Aorta (tissue), 5 donors: ENCODE results near the gene ITGAD. TPM values are rescaled to one million over a fixed set of nuclear protein-coding genes. Genes with fewer than 3 reads are reported as not detected.
A peak's percentile ranks its signal among the peaks of the same experiment; 100 is the strongest.

ENCODE experiments used
- ATAC-seq: fragments of 200-7000 bp; cut with Tn5 transposase; one replicate; pipeline ENCODE4 v1.9.1; 2022; ENCODE audit warnings: moderate library complexity; ENCODE audit not compliant: low FRiP score
- DNase-seq, 2 donors: peaks; one replicate each; pipeline ENCODE4 v3.0.0-alpha.2; 2020
- H3K27ac ChIP-seq, 2 donors: one replicate each; pipeline ENCODE4 v1.5.1; 2013; ENCODE audit warnings: low read length in 2 of 2, mild to moderate bottlenecking in 2 of 2, moderate library complexity in 2 of 2, control low read depth in 1 of 2, inconsistent platforms in 1 of 2, low read depth in 1 of 2
- H3K27me3 ChIP-seq, 2 donors: one replicate each; pipeline ENCODE4 v1.6.1; 2013; ENCODE audit warnings: control low read depth in 1 of 2, low read length in 1 of 2, mild to moderate bottlenecking in 1 of 2, moderate library complexity in 1 of 2; ENCODE audit not compliant: insufficient read depth in 2 of 2, control insufficient read depth in 1 of 2
- H3K36me3 ChIP-seq, 2 donors: one replicate each; pipeline ENCODE4 v1.6.1; 2013; ENCODE audit warnings: control low read depth in 1 of 2, low read length in 1 of 2, mild to moderate bottlenecking in 1 of 2; ENCODE audit not compliant: insufficient read depth in 2 of 2, control insufficient read depth in 1 of 2
- H3K4me1 ChIP-seq, 2 donors: one replicate each; pipeline ENCODE4 v1.6.1; 2013; ENCODE audit warnings: low read length in 2 of 2, control low read depth in 1 of 2, mild to moderate bottlenecking in 1 of 2, moderate library complexity in 1 of 2; ENCODE audit not compliant: insufficient read depth in 2 of 2, control insufficient read depth in 1 of 2
- H3K4me3 ChIP-seq, 2 donors: one replicate each; pipeline ENCODE4 v1.5.1; 2013; ENCODE audit warnings: low read length in 2 of 2, control low read depth in 1 of 2, mild to moderate bottlenecking in 1 of 2
- H3K9me3 ChIP-seq: one replicate; pipeline ENCODE4 v1.6.1; 2013; ENCODE audit warnings: mild to moderate bottlenecking, low read length; ENCODE audit not compliant: control insufficient read depth
- WGBS, 2 donors: extraction: QIAGEN DNeasy Blood & Tissue Kit; methylation state at CpG; one replicate each; pipeline ENCODE4 v1.1.7; 2013; 5-methylcytosine and 5-hydroxymethylcytosine counted together
- intact Hi-C, 2 donors: fragments of 100-400 bp; cut with DNase I; formaldehyde crosslinking; loops; one replicate each; pipeline versions ENCODE4 v1.14.2 to v1.15.0; 2022
- polyA plus RNA-seq, 2 donors: library from polyadenylated mRNA; stranded (reverse); fragments of 200-250 nt; gene quantifications; one replicate each; pipeline ENCODE4 v1.2.3, GENCODE V29; 2013
- total RNA-seq, 2 donors: library from RNA; stranded (reverse); fragmentation: NEBNext Ultra II Directional; extraction: Animal tissue kit (Norgen Biotek cat#: 25700); gene quantifications; one replicate each; pipeline ENCODE4 v1.2.1, GENCODE V29; 2021
- donor health status: healthy with polysubstance abuse.
- donor health status: Bipolar disorder and iron deficiency.
- donor health status: DM: no; HTN: no; CAD: no.
- donor health status: DM: no; HTN: no; CAD: no.
- donor health status: DM: yes; HTN: yes; CAD: no.

Gene ITGAD
- total and polyA plus RNA-seq, 4 donors: 0.45 to 0.63 (median 0.54) TPM; not detected in 1

DNA sequence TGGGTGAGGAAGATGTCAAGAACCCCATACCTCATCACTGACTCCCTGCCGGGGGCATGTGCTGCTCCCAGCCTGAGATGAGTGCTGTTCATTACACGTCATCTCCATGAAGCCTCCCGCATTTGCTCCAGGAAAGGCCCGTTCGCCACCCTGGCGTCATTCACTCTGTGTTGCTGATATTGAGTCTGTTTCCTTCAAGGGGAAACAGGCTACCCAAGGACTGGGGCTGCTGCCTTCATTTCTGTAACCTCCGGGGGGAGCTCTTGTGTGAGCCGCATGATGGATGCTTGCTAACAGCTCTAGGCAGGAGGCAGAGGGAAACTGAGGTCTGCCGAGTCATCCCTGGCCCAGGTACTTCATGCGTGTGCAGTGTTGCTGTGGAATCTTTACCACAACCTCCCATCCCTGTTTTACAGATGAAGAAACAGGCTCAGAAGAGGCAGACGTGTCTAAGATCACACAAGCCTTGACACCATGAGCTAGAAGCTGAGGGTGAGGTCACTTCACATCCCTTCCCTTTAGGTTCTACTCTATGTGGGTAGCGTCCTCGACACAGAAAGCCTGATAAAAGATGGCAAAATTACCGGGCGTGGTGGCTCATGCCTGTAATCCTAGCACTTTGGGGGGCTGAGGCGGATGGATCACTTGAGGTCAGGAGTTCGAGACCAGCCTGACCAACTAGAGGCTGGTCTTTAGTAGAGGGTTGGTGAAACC, 62.6 kb downstream of the ITGAD start:
- ATAC-seq: no peak
- Histone ChIP-seq H3K4me1 (peaks cover 0 to 4% of the 10 kb centered on the region in 2 donors), H3K27ac (no peak overlapping the region), H3K9me3 (no peaks in the 10 kb centered on the region), H3K4me3 (no peak overlapping the region), H3K36me3 (no peaks in the 10 kb centered on the region), H3K27me3 (no peaks in the 10 kb centered on the region)
- DNase-seq: no peak
- WGBS, 2 donors: 68 to 71% methylated on average over 17 of the region's 17 CpGs
- intact Hi-C loops: loop anchor here (5.0 to 10.0 kb wide), 2 partner anchors 419 to 423 kb away; partner anchors contain the start of genes ZNF267 (in 2 of the 2) and STX4 (in 1 of the 2)

DNA sequence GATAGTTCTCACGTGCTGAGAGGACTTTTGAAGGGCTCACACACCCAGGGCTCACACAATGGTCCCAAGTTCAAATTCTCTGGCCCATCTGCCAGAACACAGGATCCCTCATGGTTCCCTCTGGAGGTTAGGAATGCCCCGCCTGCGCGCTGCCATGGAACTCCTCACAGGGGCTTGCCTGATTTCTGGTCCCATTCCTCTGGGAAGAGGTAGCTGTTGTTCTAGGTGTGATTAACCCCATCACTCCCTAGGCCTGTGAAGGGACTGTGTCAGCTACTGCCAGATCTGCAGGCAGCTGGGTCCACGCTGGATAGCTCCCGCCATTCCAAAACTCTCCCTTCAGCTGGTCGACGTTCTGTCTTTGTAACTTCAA, 63.8 kb downstream of the ITGAD start:
- Histone ChIP-seq H3K4me3 (no peak overlapping the region), H3K36me3 (no peaks in the 10 kb centered on the region), H3K27me3 (no peaks in the 10 kb centered on the region), H3K27ac (no peak overlapping the region), H3K9me3 (no peaks in the 10 kb centered on the region), H3K4me1 (peaks cover 0 to 4% of the 10 kb centered on the region in 2 donors)
- WGBS, 2 donors: 69 to 77% methylated on average over 8 of the region's 8 CpGs
- intact Hi-C loops: loop anchor here (5.0 to 10.0 kb wide), 2 partner anchors 418 to 425 kb away; partner anchors contain the start of genes ZNF267 (in 2 of the 2) and STX4 (in 1 of the 2)
- DNase-seq: no peak
- ATAC-seq: no peak

DNA sequence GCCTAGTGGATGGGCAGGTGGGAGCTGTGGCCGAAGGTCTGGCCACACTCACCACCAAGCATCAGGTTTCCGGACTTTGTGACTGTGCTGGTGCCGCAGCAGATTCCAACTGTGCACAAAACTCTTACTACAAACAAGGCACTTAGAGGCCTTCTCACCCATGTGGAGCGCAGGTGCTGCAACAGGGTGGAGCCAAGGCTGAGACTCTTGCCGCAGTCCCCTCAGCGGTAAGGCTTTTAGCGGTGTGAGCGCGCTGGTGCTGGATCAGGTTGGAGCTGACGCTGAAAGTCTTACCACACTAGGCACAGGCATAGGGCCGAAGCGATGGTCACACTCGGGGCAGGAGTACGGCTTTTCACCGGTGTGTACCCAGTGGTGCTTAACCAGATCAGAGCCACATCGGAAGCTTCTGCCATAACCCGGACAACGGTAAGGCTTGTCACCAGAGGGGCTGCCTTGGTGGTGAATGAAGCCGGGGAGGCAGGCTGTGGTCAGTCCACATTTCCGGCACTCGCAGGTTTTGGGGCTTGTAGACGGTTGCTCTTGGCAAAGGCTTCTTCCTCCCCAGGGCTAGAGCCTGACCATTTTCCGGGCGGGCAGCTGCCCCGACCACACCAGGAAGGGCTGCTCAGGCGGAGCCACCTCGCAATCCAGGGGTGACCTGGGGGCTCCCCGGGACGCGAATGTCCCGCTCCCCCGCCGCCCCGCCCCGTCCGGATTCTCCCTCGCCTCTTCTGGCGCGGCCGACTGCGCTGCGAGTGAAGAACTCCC, 65.1 kb downstream of the ITGAD start:
- Histone ChIP-seq H3K27ac (peak overlapping the region; percentile 4 to 57), H3K9me3 (no peaks in the 10 kb centered on the region), H3K4me3 (peak overlapping the region; percentile 46 to 52), H3K4me1 (peaks cover 0 to under 1% of the 10 kb centered on the region in 2 donors), H3K36me3 (no peaks in the 10 kb centered on the region), H3K27me3 (no peaks in the 10 kb centered on the region)
- intact Hi-C loops: loop anchor here (5.0 to 10.0 kb wide), 2 partner anchors 417 to 426 kb away; partner anchors contain the start of genes ZNF267 (in 2 of the 2) and STX4 (in 1 of the 2)
- ATAC-seq (no peak), DNase-seq (peak; percentile 79 to 89)
- 0 to 1% methylated on average over 41 to 42 of the region's 42 CpGs for WGBS, 2 donors

DNA sequence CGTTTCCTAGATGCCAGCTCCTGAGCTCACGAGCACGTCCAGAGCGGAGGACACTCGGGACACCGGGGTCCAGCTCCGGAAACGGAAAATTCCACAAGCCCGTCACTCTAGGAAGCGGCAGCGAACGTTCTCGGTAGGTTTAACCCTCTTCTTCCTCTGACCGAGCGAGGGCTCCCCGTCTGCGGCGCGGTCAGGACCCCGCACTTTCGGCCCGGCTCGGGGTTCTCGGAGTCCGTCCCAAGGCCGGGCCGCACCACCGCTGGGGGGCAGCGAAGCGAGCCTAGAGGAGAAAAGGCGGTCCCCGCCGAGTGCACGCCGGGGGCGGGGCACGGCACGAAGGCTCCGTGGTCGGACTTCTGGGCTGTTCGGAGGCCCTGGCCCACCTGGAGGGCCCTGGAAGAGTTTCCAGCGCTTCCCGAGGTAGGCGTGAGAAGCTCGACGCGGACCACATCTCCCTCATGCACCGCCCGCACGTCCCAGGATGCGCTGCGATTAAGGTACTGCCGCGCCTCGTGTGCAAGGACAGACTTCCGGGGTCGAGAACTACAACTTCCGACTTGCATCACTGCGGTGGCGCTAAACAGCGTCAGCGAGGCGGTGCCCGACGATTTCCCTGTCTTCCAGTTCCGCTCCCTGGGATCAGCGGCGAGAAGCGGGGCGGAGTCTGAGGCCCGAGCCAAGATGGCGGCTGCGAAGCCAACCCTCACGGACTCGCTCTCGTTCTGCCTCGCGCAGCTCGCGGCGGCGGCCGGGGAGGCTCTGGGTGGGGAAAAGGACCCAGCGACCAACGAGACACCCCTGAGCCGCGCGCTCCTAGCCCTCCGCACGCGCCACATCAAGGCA, 65.9 kb downstream of the ITGAD start, which contains the start of gene ARMC5:
Gene ARMC5, plus strand, starts transcription at position 658 of the 843 bp plus-strand sequence. Its CDS starts 24 bp downstream, at position 682.
- intact Hi-C loops: loop anchor here (5.0 to 10.0 kb wide), 2 partner anchors 416 to 427 kb away; partner anchors contain the start of genes ZNF267 (in 2 of the 2) and STX4 (in 1 of the 2)

DNA sequence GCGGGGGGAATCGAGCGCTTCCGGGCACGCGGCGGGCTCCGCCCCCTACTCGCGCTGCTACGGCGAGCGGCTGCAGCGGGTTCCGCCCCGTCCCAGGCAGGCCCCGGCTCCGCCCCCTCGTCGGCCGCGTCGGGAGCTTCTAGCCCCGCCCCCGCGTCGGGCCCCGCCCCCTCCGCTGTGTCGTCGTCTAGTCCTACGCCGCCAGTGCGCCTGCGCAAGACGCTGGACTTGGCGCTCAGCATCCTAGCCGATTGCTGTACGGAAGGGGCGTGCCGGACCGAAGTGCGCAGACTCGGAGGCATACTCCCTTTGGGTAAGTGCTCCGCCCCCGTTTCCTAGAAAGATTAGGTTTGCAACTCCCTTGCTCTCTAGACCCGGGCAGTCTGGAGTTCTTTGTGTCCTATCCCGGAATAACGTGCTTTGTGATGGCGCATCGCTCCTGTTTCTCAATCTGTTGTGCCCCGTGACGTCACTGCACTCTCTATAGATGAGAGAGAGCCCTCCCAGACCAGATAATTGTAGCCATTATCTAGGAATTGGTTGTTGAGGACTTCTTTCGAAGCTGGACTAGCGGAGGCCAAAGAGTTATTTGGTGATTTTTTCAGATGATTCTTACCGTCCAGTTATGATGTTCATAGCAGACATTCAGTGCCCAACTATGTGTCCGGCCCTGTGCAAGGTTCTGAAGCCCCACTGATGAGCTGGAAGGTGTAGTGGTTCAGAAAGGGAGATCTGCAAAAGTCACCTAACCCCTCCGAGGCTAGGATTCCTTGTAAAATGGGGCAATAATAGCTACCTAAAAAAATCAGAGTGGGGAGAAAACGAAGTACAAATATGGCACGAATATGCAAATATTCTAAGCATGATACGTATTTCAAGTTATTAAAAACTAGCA, 66.8 kb downstream of the ITGAD start:
- ATAC-seq (peak; percentile 97), DNase-seq (peak; percentile 100)
- Histone ChIP-seq H3K27me3 (no peaks in the 10 kb centered on the region), H3K9me3 (no peaks in the 10 kb centered on the region), H3K36me3 (peaks cover 0 to 2% of the 10 kb centered on the region in 2 donors), H3K27ac (peak overlapping the region; percentile 23 to 95), H3K4me1 (no peaks in the 10 kb centered on the region), H3K4me3 (peak overlapping the region; percentile 30 to 51)
- whole genome bisulfite sequencing, 2 donors: 1% methylated on average over 60 to 61 of the region's 61 CpGs
- intact Hi-C loops: loop anchor here (5.0 to 10.0 kb wide), 4 partner anchors 37 to 428 kb away; partner anchors contain the start of genes ZNF267 (in 2 of the 2), STX4 (in 1 of the 2), ZNF646 (in 1 of the 2) and ZNF668 (in 1 of the 2)

More for the DNA sequence above, 65.9 kb downstream of the ITGAD start, which contains the start of gene ARMC5:
- no peaks in the 10 kb centered on the region for H3K4me1 ChIP-seq
- ATAC-seq (peak; percentile 94), DNase-seq (peak; percentile 99)
- peak within 1 kb of the TSS; percentile 51 to 52 for H3K4me3 ChIP-seq
- H3K36me3 ChIP-seq: no peaks in the 10 kb centered on the region
- no peaks in the 10 kb centered on the region for H3K27me3 ChIP-seq
- H3K27ac ChIP-seq: peak within 1 kb of the TSS; percentile 23 to 95
- 0% methylated on average over 91 of the region's 91 CpGs for WGBS, 2 donors
- H3K9me3 ChIP-seq: no peaks in the 10 kb centered on the region

DNA sequence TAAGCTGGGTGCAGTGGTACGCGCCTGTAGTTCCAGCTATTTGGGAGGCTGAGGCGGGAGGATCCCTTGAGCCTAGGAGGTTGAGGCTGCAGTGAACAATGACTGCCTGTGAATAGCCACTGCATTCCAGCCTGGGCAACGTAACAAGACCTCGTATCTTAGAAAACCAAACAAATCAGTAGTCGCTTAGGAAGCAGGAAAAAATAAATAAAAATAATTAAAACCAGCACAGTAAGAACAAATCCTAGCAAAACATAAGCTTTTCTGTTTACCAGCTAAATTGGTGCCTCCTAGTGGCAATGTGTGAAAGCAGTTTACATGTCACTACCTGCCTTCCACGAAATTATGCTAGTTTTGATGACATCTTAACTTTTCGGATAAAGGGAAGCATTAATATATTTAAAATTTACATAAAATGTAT, 67.5 kb downstream of the ITGAD start:
- no peak overlapping the region for H3K27ac ChIP-seq
- H3K9me3 ChIP-seq: no peaks in the 10 kb centered on the region
- 39 to 43% methylated on average over 8 of the region's 8 CpGs for WGBS, 2 donors
- H3K27me3 ChIP-seq: no peaks in the 10 kb centered on the region
- intact Hi-C loops: loop anchor here in 1 of 2 donors (5.0 kb wide), 2 partner anchors 37 to 388 kb away; partner anchors contain the start of genes ZNF646 and ZNF668
- H3K4me1 ChIP-seq: no peaks in the 10 kb centered on the region
- H3K4me3 ChIP-seq: no peak overlapping the region
- DNase-seq: no peak
- peaks cover 0 to 2% of the 10 kb centered on the region in 2 donors for H3K36me3 ChIP-seq
- ATAC-seq: no peak

DNA sequence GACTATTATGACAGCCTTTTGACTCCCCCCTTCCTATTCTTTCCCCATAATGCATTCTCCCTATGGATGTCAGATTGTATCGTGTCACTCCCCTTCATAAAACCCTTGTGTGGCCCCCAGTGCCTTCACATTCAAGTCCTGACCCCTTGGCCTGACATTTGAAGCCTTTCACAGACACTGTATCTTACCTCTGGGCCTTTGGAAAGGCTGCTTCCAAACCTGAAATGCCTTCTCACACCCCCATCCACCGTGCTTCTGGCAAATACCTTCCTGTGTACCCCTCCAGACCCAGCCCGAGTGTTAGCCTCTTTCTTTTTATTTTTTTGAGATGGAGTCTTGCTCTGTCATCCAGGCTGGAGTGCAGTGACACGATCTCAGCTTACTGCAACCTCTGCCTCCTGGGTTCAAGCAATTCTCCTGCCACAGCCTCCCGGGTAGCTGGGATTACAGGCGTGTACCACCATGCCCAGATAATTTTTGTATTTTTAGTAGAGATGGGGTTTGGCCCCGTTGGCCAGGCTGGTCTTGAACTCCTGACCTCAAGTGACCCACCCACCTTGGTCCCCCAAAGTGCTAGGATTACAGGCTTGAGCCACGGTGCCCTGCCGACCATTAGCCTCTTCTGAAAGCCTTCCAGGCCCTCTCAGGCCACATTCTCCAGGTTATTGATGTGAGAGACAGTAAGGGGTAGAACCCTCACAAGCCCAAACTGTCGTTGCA, 68.2 kb downstream of the ITGAD start:
- H3K4me1 ChIP-seq: no peaks in the 10 kb centered on the region
- DNase-seq (no peak), ATAC-seq (no peak)
- no peak overlapping the region for H3K4me3 ChIP-seq
- no peaks in the 10 kb centered on the region for H3K27me3 ChIP-seq
- H3K36me3 ChIP-seq: peaks cover 0 to 2% of the 10 kb centered on the region in 2 donors
- intact Hi-C loops: loop anchor here in 1 of 2 donors (5.0 kb wide), 2 partner anchors 36 to 389 kb away; partner anchors contain the start of genes ZNF646 and ZNF668
- 85 to 86% methylated on average over 10 of the region's 10 CpGs for WGBS, 2 donors
- H3K27ac ChIP-seq: no peak overlapping the region
- no peaks in the 10 kb centered on the region for H3K9me3 ChIP-seq
